GM12892 (cell line): Measurements from ENCODE around the gene MSMO1.

Source experiments
- POLR2A ChIP-seq: IDR thresholded peaks from 2 replicates; pipeline ENCODE4 v1.6.1; 2011; ENCODE audit warnings: low read depth, low read length, control low read depth
- POLR2AphosphoS5 ChIP-seq: IDR thresholded peaks from 2 replicates; pipeline ENCODE4 v1.6.1; 2011; ENCODE audit warnings: low read depth, low read length, control low read depth
- TAF1 ChIP-seq: IDR thresholded peaks from 2 replicates; pipeline ENCODE4 v1.6.1; 2011; ENCODE audit warnings: low read depth, mild to moderate bottlenecking, control low read depth, low read length, borderline replicate concordance

GRCh38 chr4:165301833-165302232, 25.6 kb upstream of the MSMO1 start:
- TF ChIP-seq POLR2A, result no peak
- no peak for TF ChIP-seq POLR2AphosphoS5
- TF ChIP-seq TAF1, result no peak
